ENCODE measurements around the gene JADE2. TPM values are rescaled to one million over a fixed set of nuclear protein-coding genes. Genes with fewer than 3 reads are reported as not detected.
"Not testable (repeated sequence)": the region's sequence is repeated elsewhere in the genome, so short reads cannot be mapped to it uniquely, and the experiment has no call there.

JADE2 gene
- total RNA-seq, 1 donor from 2014 or later, result 10.8 TPM

DNA sequence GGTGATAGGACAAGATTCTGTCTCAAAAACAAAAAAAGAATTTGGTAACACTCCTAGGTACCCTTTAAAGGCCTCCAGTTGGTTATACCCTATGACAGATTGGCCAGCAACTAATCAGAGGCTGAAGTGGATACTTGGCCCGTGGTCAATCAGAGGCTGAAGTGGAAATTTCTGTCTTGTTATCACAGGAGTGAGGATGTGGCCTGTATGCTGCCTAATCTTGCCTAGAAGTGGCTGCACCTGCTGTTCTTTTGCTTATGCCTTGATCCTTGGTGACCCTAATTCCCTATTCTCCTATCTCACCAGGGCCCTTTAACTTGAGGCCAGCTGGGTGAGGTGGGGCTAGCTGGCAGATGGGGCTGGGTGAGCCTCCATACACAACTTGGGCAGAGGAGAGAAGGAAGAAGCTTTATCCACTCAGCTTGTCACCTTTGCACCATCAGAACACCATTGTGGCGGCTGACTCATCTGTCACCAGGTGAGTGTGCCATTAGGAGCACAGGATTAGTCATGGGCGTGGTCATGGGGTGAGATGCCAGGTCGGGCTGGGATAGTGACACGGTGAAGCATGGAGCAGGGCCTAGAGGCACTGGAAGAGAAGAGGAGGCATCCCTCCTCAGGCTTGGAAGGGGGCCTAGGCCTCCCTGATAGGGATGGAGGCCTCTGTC is 65.7 kb downstream of the JADE2 start:
- Mint-ChIP-seq H3K27me3 (no peaks in the 10 kb centered on the region), H3K4me3 (no peak overlapping the region), H3K27ac (peak overlapping the region; percentile 21), H3K9me3 (no peaks in the 10 kb centered on the region), H3K36me3 (no peaks in the 10 kb centered on the region), H3K4me1 (ENCODE audit: unreplicated experiment) (peaks cover 8% of the 10 kb centered on the region)
- DNase-seq (ENCODE audit: extremely low spot score, unreplicated experiment), result no peak
- TF ChIP-seq, protein P1, sequence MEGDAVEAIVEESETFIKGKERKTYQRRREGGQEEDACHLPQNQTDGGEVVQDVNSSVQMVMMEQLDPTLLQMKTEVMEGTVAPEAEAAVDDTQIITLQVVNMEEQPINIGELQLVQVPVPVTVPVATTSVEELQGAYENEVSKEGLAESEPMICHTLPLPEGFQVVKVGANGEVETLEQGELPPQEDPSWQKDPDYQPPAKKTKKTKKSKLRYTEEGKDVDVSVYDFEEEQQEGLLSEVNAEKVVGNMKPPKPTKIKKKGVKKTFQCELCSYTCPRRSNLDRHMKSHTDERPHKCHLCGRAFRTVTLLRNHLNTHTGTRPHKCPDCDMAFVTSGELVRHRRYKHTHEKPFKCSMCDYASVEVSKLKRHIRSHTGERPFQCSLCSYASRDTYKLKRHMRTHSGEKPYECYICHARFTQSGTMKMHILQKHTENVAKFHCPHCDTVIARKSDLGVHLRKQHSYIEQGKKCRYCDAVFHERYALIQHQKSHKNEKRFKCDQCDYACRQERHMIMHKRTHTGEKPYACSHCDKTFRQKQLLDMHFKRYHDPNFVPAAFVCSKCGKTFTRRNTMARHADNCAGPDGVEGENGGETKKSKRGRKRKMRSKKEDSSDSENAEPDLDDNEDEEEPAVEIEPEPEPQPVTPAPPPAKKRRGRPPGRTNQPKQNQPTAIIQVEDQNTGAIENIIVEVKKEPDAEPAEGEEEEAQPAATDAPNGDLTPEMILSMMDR (conservative IDR thresholded peaks at IDR 0.05), result no peak

DNA sequence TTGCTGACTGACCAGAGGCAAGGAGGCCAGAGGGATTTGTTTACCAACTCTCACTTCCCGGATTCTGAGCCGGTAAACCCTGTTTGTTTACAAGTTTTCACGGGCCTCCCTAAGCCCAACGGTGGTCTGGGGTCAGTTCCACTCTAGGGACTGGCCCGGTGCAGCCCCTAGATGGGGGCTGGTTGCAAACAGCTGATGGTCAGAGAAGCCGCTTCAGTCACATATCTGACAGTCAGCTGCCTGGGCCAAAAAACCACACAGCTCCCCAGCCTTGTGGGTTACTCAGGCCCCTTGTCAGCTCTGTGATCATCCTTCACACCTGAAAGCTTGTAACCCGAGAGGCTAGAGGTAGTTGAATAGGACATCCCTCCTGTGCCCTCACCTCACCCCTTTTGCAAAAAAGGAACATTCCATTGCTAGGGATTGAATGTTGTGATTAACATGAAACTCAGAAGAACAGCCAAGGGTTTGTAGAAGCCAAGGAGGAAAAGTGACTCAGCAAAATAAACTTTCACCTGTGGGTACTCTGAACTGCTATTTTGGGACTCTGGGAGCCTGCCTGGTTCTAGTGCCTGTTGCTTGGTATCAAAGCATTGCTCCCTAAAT is 66.8 kb downstream of the JADE2 start:
- Mint-ChIP-seq H3K27ac (peak overlapping the region; percentile 53), H3K27me3 (no peaks in the 10 kb centered on the region), H3K4me1 (ENCODE audit: unreplicated experiment) (peaks cover 8% of the 10 kb centered on the region), H3K4me3 (no peak overlapping the region), H3K36me3 (no peaks in the 10 kb centered on the region), H3K9me3 (no peaks in the 10 kb centered on the region)
- DNase-seq (ENCODE audit: extremely low spot score, unreplicated experiment), result peak; percentile 53
- TF ChIP-seq, protein P1 (conservative IDR thresholded peaks at IDR 0.05), result no peak

DNA sequence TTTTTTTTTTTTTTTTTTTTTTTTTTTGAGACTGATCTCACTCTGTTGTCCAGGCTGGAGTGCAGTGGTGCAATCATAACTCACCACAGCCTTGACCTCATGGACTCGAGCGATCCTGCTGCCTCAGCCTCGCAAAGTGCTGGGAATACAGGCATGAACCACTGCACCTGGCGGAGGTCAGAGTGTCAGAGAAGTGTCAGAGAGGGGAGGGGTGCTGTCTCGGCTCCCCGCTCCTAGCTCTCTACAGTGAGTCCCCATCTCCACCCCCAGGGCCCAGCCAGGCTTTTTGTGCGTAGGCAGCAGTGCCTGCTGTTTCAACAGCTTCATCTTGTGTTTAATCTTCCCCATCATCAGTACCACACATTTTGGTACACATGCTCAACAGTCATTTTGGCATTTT is 68.9 kb downstream of the JADE2 start:
- Mint-ChIP-seq H3K4me3 (no peak overlapping the region), H3K27ac (no peak overlapping the region), H3K9me3 (no peaks in the 10 kb centered on the region), H3K27me3 (no peaks in the 10 kb centered on the region), H3K4me1 (ENCODE audit: unreplicated experiment) (peaks cover 8% of the 10 kb centered on the region), H3K36me3 (no peaks in the 10 kb centered on the region)
- no peak for DNase-seq (ENCODE audit: extremely low spot score, unreplicated experiment)
- TF ChIP-seq, protein P1 (conservative IDR thresholded peaks at IDR 0.05), result no peak

DNA sequence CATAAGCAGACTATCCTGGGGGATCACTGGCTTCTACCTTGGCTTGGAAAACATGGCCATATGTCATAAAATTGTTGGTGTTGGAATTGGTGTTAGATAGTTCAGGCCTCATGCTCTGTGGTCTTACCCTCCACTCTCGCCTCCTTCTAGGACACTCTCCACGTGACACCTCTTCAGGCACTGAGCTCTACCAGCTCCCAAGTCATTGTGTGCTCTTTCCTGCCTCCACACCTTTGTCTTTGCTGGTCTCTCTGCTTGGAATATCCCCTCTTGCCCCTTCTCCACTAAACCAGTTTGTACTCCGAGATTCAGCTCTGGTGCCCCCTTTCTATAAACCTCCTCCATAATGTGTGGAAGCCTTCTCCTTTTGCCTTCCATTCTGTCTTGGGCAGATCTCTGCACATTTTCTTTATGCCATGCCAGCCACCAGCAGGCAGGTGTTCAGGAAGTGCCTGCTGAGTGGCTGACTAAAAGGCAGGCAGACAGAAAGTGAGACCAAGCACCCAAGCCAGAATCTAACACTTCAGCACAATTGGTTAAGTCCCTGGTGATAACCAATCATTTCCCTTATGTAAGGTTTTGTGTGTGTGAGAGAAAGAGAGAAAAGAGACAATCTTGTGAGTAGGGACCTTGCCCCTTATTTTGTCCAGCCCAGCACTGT is 69.5 kb downstream of the JADE2 start:
- peaks cover 8% of the 10 kb centered on the region for H3K4me1 Mint-ChIP-seq (ENCODE audit: unreplicated experiment)
- peak overlapping the region; percentile 14 for H3K27ac Mint-ChIP-seq

DNA sequence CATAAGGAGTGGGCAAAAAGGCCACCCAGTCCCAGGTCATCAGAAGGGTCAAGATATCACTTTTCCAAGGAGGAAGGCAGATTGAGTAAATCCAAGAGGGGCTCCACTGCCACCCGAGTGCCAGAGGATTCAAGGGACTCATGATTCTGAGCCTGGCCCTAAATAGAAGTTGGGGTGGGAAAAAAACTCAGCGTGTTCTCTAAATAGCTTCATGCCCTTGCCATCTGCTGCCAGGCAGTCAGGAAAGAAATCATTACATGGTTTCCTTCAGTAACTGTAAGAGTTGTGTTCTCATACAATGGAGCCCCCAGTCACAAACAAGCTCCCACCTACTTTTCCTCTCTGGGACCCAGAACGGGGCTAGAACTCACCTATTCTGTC is 70.0 kb downstream of the JADE2 start:
- Mint-ChIP-seq H3K4me1 (ENCODE audit: unreplicated experiment) (peaks cover 8% of the 10 kb centered on the region), H3K27ac (peak overlapping the region; percentile 14), H3K27me3 (no peaks in the 10 kb centered on the region), H3K9me3 (no peaks in the 10 kb centered on the region), H3K4me3 (no peak overlapping the region), H3K36me3 (no peaks in the 10 kb centered on the region)
- no peak for DNase-seq (ENCODE audit: extremely low spot score, unreplicated experiment)
- TF ChIP-seq, protein P1 (conservative IDR thresholded peaks at IDR 0.05), result no peak

More for the DNA sequence above, 69.5 kb downstream of the JADE2 start:
- Mint-ChIP-seq H3K9me3 (no peaks in the 10 kb centered on the region), H3K27me3 (no peaks in the 10 kb centered on the region), H3K36me3 (no peaks in the 10 kb centered on the region), H3K4me3 (no peak overlapping the region)
- TF ChIP-seq, protein P1 (conservative IDR thresholded peaks at IDR 0.05), result no peak
- no peak for DNase-seq (ENCODE audit: extremely low spot score, unreplicated experiment)

DNA sequence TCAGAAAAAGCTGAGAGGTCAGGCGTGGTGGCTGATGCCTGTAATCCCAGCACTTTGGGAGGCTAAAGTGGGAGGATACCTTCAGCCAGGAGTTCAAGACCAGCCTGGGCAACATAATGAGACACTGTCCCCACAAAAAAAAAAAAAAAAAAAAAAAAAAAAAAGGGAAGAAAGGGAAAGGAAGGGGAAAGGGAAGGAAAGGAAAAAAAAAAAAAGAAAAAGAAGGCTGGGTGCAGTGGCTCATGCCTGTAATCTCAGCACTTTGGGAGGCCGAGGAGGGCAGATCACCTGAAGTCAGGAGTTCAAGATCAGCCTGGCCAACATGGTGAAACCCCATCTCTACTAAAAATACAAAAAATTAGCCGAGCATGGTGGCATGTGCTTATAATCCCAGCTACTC is 74.3 kb downstream of the JADE2 start:
- not testable (repeated sequence) for H3K27ac Mint-ChIP-seq; H3K4me3 Mint-ChIP-seq; H3K36me3 Mint-ChIP-seq; DNase-seq (ENCODE audit: extremely low spot score, unreplicated experiment); H3K9me3 Mint-ChIP-seq; H3K27me3 Mint-ChIP-seq; H3K4me1 Mint-ChIP-seq (ENCODE audit: unreplicated experiment)
